ENCODE results near the gene KLF6.
A peak's percentile ranks its signal among the peaks of the same experiment; 100 is the strongest.

Gene KLF6

DNA sequence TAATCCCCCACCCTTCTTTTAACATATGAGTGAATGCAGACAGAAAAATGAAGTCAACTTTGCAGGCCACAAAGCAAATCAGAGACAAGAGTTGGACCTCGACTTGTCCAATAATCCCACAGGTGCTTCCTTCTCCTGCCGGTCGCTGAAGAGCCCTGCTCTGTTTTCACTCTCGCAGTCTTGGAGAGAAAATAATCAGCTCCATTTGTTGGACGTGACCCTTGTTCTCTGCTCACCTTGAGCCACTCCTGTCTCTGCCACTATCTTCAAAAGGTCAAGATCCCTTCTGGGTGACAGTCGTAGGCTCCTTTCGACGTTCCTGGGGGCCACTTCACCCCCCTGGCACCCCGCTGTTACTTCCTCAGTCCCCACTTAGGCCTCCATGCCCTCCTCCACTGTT lies 2.8 kb upstream of the KLF6 start:
- no peak for DNase-seq (ENCODE audit: low read depth, low spot score)

DNA sequence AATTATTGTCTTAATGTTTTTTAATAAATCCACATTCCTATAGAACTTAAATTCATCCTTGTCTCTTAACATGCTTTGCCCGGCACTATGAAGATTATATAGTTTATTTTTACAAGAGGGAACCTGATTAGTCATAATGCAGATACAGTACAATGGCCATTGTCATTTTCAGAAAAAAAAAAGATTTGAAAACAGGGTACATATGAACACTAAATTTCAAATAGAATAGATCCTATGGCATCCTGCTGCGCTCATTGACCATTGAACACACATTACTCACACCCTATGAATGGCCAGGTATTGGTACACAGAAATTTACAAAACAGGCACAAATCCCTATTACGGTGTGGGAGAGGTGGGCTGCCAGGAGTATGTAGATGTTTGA lies 2.0 kb upstream of the KLF6 start:
- no peak for DNase-seq (ENCODE audit: low read depth, low spot score)

DNA sequence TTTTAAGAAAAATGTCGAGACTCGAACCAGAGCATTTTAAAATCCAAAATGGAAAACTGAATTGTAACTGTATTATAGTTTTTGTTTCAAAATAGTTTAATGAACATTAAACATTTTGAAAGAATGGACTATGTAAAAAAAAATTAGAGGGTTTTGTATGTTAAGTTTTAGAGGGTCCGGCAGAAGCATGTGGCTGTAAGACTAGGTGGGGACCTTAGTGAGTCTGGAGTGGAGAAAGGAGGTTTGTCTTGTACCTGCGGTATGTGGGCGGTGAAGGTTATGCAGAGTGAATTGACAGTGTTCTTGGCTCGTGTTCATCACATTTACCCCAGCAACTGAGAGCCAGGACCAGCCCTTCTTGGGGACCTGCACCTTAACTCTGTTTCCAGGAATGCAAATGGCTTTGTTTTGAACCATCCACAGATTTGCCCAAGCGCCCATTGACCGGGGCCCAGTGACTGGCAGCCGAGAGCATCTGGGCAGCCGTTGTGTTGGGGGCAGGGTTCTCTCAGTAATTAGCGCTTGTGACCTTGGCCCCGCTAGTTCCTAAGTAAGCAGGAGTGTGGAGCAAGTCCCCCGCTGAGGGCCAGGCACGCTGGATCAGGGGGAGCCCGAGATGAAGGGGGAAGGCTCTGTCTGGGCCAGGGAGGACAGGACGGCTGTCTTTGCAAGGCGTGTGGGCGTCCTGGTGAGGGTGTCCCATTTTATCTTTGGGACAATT lies 1.4 kb upstream of the KLF6 start:
- peak; percentile 85 for DNase-seq (ENCODE audit: low read depth, low spot score)

DNA sequence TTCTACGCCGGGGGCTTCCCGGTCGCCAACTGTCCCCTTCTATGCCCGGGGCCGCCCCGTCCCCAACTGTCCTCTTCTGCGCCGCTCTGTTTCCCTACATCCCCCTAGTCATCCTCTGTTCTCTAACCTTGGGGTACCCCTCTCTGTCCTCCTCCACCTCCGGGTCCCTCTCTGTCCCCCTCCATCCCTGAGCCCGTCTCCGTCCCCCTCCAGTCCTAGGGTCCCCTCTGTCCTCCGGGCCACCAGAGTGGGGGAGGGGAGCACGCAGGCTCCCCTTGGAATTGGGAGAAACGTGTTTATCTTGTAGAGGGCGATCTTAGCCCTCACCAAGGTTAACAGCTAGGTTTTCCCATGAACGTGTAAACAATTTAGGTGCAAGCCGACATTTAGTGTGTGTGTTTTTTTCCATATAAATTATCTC lies 852 bp upstream of the KLF6 start:
- peak; percentile 60 for DNase-seq (ENCODE audit: low read depth, low spot score)

DNA sequence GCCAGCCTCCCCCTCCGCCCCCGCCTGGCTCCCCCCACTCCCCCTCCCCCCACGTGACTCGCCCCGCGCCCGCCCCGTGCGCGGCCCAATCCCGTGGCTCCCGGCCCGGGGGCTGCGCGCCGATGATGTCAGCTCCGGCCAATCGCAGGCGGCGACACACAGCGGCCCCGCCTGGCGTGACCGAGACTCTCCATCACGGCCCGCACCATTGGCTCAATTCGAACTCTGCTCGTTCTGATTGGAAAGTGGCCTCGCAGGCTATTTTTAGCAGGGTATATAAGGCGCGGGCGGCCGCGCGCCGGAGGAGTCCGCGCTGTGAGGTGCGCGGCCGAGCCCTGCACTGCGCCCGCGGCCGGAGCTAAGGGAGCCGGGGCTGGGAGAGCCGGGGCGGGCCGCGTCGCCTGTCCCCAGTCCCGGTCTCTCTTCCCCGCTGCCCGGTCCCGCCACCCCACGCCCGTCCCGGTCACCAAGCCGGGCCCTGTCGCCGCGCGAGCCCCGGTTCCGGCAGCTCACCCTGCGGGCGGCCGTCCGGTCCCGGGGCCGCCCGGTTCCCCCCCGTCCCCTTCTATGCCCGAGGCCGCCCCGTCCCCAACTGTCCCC lies 342 bp upstream of the KLF6 start:
- DNase-seq (ENCODE audit: low read depth, low spot score) = peak; percentile 99

DNA sequence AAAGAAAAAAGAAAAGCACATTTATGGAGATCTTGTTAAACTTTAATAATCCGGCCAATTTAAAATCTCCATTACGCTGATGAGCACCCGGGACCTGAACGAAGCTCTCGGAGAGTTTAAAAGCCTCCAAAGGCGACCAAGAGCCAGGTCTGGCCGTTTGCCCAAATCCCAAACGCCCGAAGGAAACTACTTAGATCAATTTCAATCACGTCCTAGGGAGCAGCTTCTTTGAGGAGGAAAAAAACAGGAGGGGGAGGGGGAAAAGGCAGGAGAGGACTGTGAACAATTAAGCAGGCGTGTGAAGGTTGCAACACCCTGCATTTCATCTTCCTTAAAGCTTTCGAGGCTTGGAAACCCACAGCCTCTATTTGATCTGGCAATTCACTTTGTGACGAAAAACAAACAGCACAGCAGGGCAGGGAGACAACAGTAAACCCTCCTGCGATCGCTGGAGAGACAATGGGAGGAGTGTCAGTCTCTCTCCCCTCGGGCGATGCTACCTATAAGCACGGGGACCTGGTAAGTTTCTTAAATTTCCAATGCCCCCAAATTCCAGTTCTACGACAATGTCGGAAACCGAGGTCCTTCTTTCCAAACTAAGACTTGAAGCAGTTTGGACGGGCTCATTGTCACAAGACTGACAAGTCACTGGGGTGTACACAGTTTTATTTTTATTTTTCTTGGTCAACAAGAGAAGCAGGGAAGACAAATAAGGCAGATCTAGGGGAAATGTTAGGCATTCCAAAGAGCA lies 1.2 kb downstream of the KLF6 start:
- DNase-seq (ENCODE audit: low read depth, low spot score) = peak; percentile 93

DNA sequence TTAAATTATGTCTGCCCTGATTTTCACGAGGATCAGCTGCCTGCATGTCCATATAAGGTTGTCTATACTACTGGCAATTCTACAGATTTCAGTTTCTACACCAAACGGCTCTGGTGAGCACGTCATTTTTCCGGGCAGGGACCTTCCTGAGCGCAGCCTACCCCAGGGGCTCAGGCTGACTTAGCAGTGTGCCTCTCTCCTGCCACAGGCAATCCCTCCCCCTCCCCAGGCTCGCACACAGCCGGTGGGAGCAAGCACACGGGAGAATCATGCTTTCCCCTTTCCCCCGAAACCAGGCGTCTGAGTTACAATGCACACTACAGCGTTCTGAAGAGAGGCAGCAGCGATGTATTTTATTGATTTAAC lies 1.7 kb downstream of the KLF6 start:
- peak; percentile 70 for DNase-seq (ENCODE audit: low read depth, low spot score)

DNA sequence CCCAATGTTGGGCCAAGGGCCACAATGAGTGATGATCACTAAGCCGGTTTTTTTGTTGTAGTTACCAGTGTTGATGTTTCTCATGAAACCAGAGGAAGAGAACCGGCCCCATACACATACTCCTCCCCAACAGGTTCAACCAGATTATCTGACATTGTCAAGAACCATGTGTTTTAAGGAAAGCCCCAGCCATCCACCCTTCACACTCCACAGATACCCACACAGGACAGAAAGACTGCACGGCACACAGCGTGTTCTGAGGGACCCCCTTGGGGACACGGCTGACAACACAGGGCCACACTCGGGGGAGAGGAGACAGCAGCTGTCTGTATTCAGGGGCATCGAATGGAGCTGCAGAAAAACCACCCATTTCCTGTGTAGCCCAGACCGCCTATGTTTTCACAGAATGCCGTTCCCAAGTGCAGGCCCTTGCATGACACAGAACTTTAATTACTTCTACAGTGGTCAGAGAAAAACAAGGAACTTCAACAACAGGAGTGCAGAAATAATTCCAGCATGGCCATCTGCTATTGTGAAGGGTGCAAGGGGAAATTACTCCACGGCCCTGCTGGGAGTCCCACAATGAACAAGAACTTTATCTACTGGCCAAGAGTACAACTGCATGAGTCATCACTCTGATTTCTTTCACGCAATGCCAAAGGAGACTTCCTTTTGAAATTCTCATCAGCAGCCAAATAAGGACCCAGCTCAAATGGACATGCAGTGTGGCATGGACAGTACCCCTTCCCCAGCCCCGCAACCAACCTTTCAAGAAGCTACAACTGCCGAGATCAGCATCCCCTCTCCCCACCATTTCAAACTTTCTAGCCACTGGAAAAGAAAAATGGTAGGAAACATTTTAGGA lies 2.3 kb downstream of the KLF6 start:
- DNase-seq (ENCODE audit: low read depth, low spot score) = peak; percentile 71

DNA sequence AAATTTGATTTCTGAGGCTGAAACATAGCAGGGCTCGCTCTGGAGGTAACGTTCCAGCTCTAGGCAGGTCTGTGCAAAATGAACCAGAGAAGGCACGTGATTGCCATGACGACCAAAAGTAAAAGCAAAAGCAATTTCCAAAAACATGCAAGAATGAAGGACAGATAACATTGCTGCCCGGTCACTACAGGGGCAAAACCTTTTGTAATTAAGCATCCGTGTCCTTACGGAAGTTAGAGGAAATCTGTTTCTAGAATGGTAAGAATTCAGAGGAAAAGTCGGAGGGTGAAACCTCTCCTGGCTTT lies 2.9 kb downstream of the KLF6 start:
- no peak for DNase-seq (ENCODE audit: low read depth, low spot score)

DNA sequence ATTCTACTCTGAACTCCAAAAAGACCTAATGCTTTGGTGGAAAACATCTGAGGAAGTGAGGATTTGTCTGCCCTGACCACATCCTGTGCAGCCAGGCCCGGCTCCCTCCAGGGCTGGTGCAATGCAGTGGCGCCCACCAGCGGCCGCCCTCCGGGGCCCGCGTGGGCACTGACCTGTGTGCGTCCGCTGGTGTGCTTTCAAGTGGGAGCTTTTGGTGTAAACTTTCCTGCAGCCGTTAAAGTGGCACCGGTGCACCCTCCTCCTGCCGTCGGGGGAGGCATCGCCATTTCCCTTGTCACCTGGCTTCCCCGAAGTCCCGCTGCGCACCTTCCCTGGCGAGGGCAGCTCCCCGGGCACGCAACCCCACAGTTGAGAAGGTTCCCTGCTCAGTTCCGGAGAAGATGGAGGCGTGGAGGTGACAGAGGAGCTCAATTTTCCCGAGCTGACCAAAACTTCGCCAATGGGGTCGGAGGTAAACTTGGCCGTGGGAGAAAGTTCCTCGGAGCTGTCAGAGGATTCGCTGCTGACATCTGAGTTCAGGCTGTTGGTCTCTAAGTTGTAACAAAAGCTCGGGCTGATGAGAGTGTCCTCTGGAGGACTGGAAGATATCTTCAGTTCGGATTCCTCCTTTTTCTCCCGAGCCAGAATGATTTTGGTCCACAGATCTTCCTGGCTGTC lies 3.4 kb downstream of the KLF6 start:
- peak; percentile 49 for DNase-seq (ENCODE audit: low read depth, low spot score)

DNA sequence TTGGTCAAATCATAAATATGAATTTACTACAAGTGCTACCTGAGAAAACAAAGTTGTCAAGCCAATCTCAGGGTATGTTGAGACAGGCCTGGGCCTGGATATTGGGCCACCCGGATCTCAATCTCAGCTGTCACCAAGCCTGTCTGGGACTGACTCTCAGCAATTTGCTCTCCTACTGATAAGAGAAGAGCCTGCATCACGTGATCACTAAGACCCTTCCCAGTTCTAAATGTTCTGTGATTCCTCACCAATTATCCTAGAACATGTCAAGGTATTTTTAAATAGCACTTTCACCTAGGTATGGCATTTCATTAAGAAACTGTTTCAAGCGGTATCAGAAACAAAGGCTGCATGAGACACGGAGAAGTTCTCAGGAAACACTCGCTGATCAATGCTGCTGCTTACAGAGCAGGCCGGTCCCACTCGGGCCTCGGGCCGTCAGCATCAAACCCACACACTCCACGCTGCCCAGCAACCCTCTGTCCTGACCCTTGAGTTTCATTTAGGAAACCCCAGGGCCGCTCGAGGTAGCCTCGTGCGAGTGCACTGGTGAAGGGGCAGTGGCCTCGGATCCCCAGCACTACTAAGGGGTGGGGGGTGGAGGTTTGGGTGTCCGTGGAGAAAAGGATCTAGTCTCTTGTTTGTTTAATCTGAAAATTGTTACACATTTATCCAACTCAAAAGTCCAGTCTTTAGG lies 4.1 kb downstream of the KLF6 start:
- DNase-seq (ENCODE audit: low read depth, low spot score) = no peak

DNA sequence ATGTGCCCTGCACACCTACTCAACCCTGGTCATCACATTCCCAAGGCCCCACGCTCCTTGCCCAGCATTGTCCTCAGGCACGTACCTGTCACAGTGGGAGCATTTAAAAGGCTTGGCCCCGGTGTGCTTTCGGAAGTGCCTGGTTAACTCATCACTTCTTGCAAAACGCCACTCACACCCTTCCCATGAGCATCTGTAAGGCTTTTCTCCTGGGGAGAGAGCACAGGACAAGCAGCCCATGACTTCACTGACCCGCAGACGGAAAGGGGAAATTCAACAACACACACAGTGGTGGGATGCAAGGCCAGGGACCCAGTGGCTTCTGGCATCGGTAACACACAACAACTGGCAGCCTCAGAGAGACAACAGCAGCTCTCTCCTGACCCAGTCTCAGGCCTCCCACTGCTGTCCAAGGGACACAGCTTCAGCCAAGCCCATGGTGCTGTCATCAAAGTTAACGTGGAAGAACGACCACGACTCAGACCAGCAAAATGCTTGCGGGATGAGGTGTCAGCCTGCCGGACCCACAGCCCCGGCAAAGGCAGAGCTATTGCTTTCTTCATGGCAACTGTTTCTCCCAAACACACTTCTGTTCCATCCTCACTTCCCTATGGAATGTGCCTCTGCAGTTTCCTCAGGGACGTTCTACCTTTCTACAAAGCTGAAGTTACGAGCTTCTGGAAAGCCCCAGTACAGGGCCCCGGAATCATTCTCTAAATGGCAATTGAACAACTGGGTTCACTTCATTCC lies 4.8 kb downstream of the KLF6 start:
- no peak for DNase-seq (ENCODE audit: low read depth, low spot score)

DNA sequence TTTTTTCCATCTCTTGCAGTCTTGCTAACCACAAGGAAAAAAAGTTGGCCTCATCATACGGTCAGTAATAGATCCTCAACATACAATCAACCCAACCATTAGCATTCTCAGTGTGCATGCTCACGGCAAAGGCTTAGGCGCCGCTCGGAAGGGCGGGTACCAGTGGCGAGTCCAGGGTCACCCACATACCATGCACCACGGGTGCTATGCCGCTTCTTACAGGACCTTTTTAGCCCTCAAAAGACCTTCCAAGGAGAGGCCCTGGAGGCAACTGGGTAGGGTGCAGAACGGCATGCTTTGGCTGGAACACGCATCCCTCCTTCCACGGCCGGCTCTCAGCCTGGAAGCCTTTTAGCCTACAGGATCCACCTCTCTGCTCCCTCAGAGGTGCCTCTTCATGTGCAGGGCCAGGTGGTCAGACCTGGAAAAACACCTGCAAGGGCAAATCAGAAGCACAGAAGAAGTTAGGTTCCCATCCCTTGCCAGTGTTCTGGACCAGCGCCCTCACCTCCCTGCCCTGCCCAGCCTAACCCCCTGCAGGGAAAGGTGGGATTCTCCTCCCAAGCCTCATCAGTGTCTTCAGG lies 5.8 kb downstream of the KLF6 start:
- no peak for DNase-seq (ENCODE audit: low read depth, low spot score)

DNA sequence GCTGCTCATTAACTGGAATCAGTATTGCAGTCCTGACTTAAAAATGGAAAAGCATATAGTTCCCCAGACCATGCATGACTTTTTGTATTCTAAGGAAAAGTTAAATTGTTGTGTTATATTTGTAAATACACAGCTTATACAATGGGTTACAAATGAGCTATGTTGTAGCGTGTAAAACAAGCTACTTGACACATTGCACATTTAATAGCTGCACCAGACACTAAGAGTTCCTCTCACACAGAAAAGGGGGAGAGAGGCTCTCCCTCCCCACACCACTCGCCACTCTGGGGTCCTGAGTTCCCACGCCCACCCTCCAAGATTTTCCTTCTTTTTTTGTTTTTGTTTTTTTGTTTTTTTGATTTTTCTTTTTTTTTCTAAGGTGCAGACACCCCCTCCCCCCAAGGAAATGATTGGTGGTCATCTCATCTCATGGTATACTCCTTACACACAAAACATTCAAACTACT lies 6.3 kb downstream of the KLF6 start:
- no peak for DNase-seq (ENCODE audit: low read depth, low spot score)

DNA sequence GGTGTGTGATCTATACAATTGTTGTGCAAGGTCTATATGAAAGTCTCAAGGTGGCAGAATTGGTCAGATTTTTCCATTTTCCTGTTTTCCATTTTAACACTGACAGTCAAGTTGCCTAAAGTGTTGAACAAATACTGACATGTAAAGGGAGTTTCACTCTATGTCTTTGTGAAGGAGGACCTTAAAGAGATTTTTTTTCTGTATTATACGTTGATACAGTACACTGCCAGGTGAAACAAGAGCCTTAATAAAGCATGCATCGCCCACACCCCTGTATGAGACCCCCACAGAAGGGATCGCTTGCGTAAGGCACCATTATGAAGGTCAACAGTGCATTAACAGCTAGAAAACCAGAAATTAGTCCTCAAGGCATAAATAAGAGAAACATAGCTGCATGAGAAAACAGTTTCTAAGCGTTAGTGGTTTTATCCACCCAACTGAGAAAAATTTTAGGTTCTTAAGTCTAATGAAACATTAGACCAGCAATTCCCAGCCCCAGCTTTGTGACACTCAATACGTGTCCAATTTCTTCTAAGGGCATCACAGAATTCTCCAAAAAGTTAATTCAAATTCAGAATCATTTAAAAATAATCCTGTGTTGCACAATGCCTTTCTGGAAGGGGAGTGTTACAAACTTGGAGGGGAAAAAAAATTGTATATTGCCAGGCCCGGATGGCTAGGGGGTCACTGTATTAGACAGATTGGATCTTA lies 6.9 kb downstream of the KLF6 start:
- DNase-seq (ENCODE audit: low read depth, low spot score) = no peak

DNA sequence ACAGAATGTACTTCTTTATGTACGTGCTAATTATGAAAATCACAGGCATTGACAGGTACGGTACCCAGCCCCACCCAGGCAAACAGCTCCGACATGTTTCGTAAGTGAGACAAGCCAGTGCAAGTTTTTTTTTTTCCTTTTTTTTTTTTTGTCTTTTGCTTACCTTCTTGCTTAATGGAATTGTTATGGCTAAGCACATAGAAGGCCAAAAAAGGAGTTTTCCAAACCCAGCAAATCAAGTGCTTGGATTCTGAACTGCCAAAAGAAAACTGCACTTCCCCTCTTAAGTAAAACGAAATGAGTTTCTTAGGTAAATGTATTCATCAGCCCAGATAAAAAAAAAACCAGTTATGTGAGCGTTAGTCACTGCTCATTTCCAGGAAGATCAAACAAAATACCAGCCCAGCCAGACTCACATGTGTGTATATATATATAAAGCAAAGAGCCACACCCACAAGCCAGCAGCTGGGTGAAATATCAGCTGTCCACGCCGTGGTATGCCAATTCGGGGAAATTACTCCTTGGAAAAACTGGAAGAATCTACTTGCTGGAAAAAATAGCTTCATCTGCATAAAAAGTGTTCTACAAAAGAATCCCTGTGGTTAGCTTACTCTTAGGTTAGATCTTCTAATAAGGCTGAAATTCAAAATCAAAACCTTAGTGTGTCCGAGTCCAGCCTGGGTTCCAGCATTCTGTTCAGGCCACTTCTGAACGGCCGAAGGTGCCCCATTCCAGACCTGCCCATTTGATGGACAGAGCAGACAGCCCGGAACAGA lies 8.0 kb downstream of the KLF6 start:
- peak; percentile 40 for DNase-seq (ENCODE audit: low read depth, low spot score)

DNA sequence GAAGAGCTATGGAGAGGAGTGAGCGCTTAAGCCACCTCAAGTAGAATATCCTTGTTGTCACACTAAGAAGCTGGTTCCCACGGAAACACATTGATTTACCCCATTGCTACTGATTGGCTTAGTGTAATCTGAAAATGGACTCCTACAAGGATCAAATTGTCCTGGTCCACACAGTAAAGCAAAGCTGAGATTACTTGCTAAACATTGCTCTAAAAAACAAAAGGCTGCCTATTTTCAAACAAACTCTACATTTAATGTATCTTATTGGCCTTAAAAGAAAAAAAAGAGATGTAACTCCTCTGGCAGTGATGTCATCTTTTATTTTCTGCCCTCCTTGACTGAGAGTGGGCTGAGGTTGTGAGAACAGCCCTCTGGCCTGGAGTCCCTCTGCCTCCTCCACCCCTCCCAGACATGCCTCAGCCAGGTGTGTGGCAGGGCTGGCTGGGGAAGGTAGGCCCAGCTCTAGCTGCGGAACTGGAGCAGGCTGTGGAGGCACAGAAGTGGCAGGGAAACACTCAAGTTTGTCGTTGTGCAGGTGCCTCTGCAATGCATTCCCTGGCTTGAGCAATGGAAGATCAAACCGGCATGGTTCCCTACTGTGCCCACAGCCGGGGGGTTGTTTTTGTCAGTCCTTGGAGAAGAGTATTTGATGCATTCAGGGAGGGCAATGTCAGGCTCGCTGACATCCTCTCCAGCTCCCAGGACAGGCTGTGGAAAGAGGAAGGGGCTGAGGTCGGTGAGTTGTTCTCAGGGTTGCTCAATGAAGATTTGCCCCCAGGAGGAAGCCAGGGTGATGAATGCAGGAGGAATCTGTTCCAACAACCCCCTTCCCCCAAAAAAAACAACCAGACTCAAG lies 9.1 kb downstream of the KLF6 start:
- peak; percentile 89 for DNase-seq (ENCODE audit: low read depth, low spot score)
